ENCODE measurements around the gene VEPH1.

DNA sequence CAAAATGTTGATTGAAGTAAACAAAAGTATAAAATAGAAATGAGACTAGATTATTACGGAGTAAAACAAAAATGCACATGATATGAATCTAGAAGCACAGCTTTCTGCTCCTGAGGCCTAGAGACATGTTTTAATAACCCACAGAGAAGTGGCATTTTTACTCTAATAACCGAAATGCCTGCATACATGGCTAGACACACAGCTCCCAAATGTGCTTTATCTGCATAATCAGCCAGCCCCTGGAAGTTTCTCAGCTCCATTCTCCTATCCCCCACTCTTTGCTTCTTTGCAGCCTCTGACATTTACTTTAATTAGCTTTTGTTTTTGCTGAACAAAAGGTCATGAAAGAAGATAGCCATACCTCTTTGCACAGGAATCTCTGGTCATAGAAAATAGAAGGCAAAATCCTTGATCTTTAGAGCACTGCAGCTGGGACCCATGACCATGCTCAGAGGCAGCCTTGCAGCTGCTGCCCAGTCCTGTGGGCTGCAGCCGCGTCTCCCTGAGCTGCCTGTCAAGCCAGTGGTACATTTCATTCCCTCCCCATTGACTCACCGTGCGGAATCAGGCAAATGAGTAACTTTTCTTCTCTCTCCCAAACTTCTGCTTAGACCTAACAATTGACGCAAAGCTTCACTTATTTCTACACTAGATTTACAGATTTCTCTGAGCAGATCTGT, at the start of gene VEPH1:
- no peak for TF ChIP-seq EZH2phosphoT487 (IDR thresholded peaks at IDR 0.05; ENCODE audit: insufficient read depth, low read depth)
- no peak for TF ChIP-seq EZH2 (IDR thresholded peaks at IDR 0.05; ENCODE audit: insufficient read depth, poor library complexity, severe bottlenecking)

All from GM23248 (cell line).